ENCODE data around the gene HLA-F.

DNA sequence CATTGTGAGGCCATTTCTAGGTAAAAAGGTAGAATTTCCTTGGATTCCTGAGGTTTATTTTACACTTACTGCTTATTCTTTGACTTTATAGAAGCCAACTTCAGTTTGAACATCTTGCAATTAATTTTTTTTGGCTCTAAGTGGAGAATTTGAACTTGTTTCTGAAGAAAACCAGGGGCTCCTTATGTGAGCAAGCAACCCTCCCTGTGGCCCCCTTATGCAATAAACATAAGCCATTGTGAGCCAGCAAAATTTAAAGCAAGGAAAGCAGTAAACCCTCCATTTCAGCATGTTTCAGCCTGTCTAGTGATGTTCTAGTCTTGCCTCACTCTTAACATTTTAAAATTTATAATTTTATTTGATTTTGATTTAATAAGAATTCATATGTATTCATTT is 5.6 kb downstream of the HLA-F start:
- TF ChIP-seq CTCF (conservative IDR thresholded peaks at IDR 0.05 in 1 of 2, IDR thresholded peaks at IDR 0.05 in 1 of 2; ENCODE audit: extremely low read depth in 1 of 2, insufficient read depth in 1 of 2, low read depth in 1 of 2, low read length in 2 of 2) = no peak
- no peak for TF ChIP-seq EZH2 (IDR thresholded peaks at IDR 0.05; ENCODE audit: borderline replicate concordance, low read length)
